ENCODE measurements around the gene ZNF888.
"Not testable (repeated sequence)": the region's sequence is repeated elsewhere in the genome, so short reads cannot be mapped to it uniquely, and the experiment has no call there.

ZNF888 gene

DNA sequence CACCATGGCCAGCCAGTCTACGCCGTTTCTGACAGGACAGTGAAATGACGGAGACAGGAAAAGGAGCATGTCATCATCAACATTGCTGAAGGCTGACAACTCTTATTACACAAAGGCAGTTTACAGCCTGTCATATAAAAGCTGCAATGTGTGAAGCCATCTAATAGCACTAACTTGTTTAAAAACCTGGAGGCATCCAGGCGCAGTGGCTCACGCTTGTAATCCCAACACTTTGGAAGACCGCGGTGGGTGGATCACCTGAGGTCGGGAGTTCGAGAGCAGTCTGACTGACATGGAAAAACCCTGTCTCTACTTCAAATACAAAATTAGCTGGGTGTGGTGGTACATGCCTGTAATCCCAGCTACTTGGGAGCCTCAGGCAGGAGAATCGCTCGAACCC, 55.2 kb downstream of the ZNF888 start:
- not testable (repeated sequence) for DNase-seq

GRCh38 chr19:52857378-52858191, 65.6 kb downstream of the ZNF888 start, which contains the start of gene ZNF468:
TSS of gene ZNF468 (minus strand) at chr19:52857619. CDS start at chr19:52854272, 3,347 bp downstream.
- DNase-seq: peak; percentile 66 to 75

DNA sequence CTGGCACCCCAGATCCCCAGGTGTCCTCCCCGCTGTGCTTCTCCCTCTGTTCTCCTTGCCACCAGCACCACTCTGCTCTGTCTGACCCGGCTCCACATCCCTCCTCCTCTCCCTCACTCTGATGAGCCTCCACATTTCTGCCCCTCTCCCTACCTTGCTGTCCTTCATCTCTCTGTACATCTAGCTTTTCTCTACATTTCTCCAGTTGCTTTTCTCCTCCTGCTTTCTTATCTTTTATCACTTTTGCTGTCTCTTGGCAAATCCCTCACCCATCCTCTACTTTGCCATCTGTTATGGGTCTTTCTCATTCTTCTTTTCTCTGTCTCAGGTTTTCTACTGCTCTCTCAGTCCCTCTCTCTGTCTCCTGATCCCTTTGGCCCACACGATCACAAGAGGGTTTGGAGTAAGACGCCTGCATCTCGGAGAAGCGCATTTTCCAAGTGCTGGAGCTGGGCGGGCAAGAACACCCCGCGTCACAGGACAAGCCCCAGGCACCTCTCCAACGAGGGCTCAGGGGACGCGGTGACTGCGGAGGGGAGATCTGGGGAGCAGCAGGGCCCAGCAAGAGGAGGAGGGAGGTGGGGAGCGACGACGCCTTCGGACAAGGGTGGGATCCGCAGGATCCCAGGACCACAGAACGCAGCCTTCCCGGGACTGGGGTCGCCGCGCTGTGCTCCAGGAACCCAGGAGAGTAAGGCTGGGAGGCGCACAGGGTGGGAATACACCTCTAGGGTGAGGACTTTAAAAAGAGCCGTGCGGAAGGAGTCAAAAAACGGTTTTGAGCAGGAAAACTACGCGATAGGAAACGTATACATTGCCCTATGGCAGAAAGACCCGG, 66.5 kb downstream of the ZNF888 start:
- peak; percentile 13 to 18 for DNase-seq
